ENCODE results near the gene GRIK3.
"Not testable (repeated sequence)": the region's sequence is repeated elsewhere in the genome, so short reads cannot be mapped to it uniquely, and the experiment has no call there.

Gene GRIK3

GRCh38 chr1:36947384-36947783, 86.9 kb downstream of the GRIK3 start:
- DNase-seq (ENCODE audit: low read depth in 3 of 3, low spot score in 1 of 3), result no peak

- no peak for DNase-seq (ENCODE audit: low read depth in 3 of 3, low spot score in 1 of 3)
Measured at GRCh38 chr1:36944883-36945282, 89.4 kb downstream of the GRIK3 start.

GRCh38 chr1:36942148-36942547, 92.2 kb downstream of the GRIK3 start:
- DNase-seq (ENCODE audit: low read depth in 3 of 3, low spot score in 1 of 3), result no peak

GRCh38 chr1:36941316-36941978, 92.9 kb downstream of the GRIK3 start:
- no peak for DNase-seq (ENCODE audit: low read depth in 3 of 3, low spot score in 1 of 3)

- DNase-seq (ENCODE audit: low read depth in 3 of 3, low spot score in 1 of 3), result no peak
Measured at GRCh38 chr1:36938819-36939218, 95.5 kb downstream of the GRIK3 start.

GRCh38 chr1:36937371-36937770, 96.9 kb downstream of the GRIK3 start:
- no peak for DNase-seq (ENCODE audit: low read depth in 3 of 3, low spot score in 1 of 3)

- no peak for DNase-seq (ENCODE audit: low read depth in 3 of 3, low spot score in 1 of 3)
Measured at GRCh38 chr1:36934061-36934460, 100.3 kb downstream of the GRIK3 start.

GRCh38 chr1:36927826-36928225, 106.5 kb downstream of the GRIK3 start:
- no peak for DNase-seq (ENCODE audit: low read depth in 3 of 3, low spot score in 1 of 3)

- no peak for DNase-seq (ENCODE audit: low read depth in 3 of 3, low spot score in 1 of 3)
Measured at GRCh38 chr1:36925251-36925650, 109.1 kb downstream of the GRIK3 start.

- DNase-seq (ENCODE audit: low read depth in 3 of 3, low spot score in 1 of 3), result no peak
Measured at GRCh38 chr1:36924282-36924811, 110.0 kb downstream of the GRIK3 start.

- no peak for DNase-seq (ENCODE audit: low read depth in 3 of 3, low spot score in 1 of 3)
Measured at GRCh38 chr1:36922593-36923426, 111.5 kb downstream of the GRIK3 start.

- DNase-seq (ENCODE audit: low read depth in 3 of 3, low spot score in 1 of 3), result no peak
Measured at GRCh38 chr1:36922071-36922470, 112.2 kb downstream of the GRIK3 start.

GRCh38 chr1:36920801-36921405, 113.4 kb downstream of the GRIK3 start:
- no peak for DNase-seq (ENCODE audit: low read depth in 3 of 3, low spot score in 1 of 3)

GRCh38 chr1:36920371-36920770, 113.9 kb downstream of the GRIK3 start:
- no peak for DNase-seq (ENCODE audit: low read depth in 3 of 3, low spot score in 1 of 3)

GRCh38 chr1:36919491-36920145, 114.7 kb downstream of the GRIK3 start:
- no peak for DNase-seq (ENCODE audit: low read depth in 3 of 3, low spot score in 1 of 3)

GRCh38 chr1:36918604-36919003, 115.7 kb downstream of the GRIK3 start:
- no peak for DNase-seq (ENCODE audit: low read depth in 3 of 3, low spot score in 1 of 3)

GRCh38 chr1:36916542-36916941, 117.8 kb downstream of the GRIK3 start:
- DNase-seq (ENCODE audit: low read depth in 3 of 3, low spot score in 1 of 3), result not testable (repeated sequence)

- DNase-seq (ENCODE audit: low read depth in 3 of 3, low spot score in 1 of 3), result no peak
Measured at GRCh38 chr1:36913484-36914060, 120.7 kb downstream of the GRIK3 start.

GRCh38 chr1:36913016-36913415, 121.3 kb downstream of the GRIK3 start:
- DNase-seq (ENCODE audit: low read depth in 3 of 3, low spot score in 1 of 3), result no peak

- no peak for DNase-seq (ENCODE audit: low read depth in 3 of 3, low spot score in 1 of 3)
Measured at GRCh38 chr1:36912365-36912865, 121.9 kb downstream of the GRIK3 start.

All from stimulated activated CD4-positive, alpha-beta T cell treated with anti-CD3 and anti-CD28 coated beads, TNF-alpha, amount 100 ng/mL, for 1 hour (primary cell).